ENCODE data around the gene LCMT2.

The LCMT2 gene

GRCh38 chr15:43274136-43274535, 56.2 kb downstream of the LCMT2 start:
- DNase-seq (ENCODE audit: low read depth in 2 of 2), result no peak

Data from stimulated activated CD4-positive, alpha-beta T cell treated with anti-CD3 and anti-CD28 coated beads, Interleukin-4, amount 100 ng/mL, for 48 hours (primary cell).